ENCODE measurements around the gene LEPR.
"Not testable (repeated sequence)": the region's sequence is repeated elsewhere in the genome, so short reads cannot be mapped to it uniquely, and the experiment has no call there.

LEPR gene, protein sequence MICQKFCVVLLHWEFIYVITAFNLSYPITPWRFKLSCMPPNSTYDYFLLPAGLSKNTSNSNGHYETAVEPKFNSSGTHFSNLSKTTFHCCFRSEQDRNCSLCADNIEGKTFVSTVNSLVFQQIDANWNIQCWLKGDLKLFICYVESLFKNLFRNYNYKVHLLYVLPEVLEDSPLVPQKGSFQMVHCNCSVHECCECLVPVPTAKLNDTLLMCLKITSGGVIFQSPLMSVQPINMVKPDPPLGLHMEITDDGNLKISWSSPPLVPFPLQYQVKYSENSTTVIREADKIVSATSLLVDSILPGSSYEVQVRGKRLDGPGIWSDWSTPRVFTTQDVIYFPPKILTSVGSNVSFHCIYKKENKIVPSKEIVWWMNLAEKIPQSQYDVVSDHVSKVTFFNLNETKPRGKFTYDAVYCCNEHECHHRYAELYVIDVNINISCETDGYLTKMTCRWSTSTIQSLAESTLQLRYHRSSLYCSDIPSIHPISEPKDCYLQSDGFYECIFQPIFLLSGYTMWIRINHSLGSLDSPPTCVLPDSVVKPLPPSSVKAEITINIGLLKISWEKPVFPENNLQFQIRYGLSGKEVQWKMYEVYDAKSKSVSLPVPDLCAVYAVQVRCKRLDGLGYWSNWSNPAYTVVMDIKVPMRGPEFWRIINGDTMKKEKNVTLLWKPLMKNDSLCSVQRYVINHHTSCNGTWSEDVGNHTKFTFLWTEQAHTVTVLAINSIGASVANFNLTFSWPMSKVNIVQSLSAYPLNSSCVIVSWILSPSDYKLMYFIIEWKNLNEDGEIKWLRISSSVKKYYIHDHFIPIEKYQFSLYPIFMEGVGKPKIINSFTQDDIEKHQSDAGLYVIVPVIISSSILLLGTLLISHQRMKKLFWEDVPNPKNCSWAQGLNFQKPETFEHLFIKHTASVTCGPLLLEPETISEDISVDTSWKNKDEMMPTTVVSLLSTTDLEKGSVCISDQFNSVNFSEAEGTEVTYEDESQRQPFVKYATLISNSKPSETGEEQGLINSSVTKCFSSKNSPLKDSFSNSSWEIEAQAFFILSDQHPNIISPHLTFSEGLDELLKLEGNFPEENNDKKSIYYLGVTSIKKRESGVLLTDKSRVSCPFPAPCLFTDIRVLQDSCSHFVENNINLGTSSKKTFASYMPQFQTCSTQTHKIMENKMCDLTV

DNA sequence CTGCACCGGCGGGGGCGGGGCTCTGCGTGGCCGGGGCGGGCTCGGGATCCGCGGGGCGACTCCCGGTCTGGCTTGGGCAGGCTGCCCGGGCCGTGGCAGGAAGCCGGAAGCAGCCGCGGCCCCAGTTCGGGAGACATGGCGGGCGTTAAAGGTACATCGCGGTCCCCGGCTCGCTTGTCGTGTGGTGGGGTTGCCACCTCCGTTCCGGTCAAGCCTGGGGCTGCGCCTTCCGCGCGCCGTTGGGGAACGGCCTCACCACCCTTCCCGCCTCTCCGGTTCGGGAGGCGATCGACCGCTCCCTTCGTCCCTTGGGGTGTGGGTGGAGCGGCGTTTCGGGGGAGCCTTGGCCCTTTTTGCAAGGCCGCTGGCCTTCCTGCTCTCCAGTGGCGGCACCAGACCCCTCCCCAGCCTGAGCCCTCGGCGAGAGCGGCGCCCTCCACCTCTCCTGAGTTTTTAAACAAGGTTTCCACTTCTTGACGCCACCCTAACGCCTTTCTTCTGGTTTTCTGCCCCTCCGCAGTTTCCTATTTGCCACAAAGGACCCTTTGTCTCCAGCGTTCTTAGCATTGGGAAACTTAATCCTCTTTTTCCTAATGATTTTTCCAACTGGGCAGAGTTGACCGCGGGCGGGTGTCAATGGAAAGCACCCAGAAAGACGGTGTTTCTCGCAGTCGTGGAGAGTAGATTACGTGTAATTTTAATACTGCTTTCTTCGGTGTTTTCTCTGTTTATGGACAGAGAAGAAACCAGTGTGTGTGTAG, at the start of gene LEPR, which contains the start of gene LEPROT:
Gene LEPR, plus strand, starts transcription at position 79 of the 761 bp plus-strand sequence. CDS start 144,898 bp downstream, outside the sequence.
Gene LEPROT, plus strand, starts transcription at position 79 of the 761 bp plus-strand sequence. Its CDS starts 57 bp downstream, at position 136.
- DNase-seq (ENCODE audit: low read depth in 2 of 3, low spot score in 2 of 3) = peak in 1 of 3 experiments; percentile 76

DNA sequence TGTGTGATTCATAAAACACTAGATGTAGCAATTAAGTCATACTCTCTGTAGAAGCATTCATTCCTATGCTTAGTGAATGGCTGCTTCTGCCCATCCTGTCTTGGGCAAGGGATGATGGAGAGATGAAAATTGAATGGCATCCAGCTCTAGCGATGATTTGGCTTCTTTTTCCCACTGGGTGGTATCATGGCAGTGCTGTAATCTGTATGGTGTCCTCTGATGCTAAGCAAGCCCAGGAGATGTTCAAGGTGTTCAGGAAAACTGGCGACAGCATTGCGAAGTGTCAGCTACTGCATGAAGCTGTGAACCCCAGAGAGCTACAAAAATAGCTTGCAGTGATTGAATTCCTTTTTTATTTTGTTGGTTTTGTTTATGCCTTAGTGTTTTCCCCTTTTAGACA, 48.9 kb upstream of the LEPR start:
- DNase-seq (ENCODE audit: low read depth in 2 of 3, low spot score in 2 of 3) = no peak

DNA sequence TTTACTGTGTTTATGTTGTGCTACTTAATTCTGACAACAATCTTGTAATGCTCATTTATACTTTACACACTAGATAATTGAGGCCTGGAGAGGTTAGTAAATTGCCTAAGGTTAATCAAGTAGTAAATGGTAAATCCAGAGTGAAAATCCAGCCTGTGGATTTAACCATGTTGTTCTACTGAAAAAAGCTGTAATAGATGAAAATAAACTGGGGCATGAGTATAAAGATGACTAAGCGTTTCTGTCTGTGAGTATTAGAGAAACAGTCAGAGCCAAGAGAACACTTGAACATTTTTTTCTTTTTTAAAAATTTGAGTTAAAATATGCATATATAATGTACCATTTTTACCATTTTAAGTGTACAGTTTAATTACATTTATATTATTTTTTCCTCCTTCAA, 47.9 kb upstream of the LEPR start:
- no peak for DNase-seq (ENCODE audit: low read depth in 2 of 3, low spot score in 2 of 3)

DNA sequence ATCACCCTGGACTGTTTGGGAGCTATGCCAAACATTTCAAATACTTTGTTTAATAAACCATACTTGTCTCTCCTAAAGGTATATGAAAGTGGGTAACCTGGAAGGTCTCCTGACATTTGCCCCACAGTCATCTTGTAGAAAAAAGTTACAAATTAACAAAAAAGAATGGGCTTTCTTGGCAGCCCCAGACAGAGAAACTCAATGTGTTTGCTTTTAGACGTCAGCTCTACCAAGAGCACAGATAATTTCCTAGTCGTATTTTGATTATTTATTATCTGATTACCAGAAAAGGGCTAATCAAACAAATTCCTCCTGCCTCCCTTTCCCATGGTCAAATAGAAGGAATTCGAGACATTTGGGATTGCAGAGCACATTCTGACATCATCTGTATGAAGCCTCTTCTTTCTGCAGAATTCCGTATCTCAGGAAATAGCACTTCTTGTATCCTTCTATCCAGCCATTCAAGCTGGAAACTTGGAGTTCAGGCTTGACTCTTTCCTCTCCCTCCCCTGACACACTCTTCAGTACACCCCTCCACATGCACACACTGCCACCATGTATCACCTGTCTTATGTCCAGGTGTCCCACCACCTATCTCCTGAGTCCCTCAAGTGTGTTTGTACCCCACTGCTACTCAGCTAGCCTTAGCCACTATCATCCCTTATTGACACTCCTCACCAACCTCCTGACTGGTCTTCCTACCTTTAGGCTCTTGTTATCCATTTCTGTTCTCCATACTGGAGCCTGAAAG, 42.8 kb upstream of the LEPR start:
- DNase-seq (ENCODE audit: low read depth in 2 of 3, low spot score in 2 of 3) = no peak

DNA sequence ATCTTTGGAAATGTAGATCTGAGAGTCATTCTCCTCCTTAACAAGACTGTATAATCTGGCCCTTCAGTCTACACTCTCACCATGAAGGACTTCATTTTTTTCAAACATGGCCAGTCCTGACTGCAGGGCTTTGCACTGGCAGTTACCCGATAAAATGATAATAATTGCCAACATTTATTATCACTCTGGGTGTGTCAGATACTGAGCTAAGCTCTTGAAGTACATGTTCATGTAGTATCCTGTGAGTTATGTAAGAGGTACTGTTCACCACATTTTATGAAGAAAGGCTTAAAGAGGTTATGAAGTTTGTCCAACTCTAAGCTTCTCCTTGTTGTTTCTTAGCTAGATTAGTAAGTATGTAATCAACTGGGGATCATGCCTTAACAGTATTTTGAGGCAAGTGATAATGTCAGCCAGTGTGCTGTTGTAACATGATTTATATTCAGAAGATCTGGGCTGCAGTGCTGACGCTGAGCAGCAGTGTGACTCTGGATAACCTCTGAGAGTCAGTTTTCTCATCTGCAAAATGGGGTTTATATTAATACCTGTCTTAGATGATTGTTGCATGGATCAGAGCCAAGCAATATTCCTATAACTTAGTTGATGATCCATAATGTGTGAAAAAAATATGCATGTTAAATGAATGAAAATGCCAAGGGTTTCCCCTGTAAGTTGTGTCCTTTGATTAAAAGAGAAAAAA, 42.1 kb upstream of the LEPR start:
- DNase-seq (ENCODE audit: low read depth in 2 of 3, low spot score in 2 of 3) = no peak

DNA sequence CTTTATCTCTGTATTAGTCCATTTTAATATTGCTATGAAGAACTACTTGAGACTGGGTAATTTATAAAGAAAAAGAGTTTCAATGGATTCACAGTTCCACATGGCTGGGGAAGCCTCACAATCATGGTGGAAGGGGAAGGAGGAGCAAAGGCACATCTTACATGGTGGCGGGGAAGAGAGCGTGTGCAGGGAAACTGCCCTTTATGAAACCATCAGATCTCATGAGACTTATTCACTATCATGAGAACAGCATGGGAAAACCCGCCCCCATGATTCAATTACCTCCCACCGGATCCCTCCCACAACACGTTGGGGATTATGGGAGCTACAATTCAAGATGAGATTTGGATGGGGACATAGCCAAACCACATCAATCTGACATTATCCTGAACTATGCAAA, 36.0 kb upstream of the LEPR start:
- DNase-seq (ENCODE audit: low read depth in 2 of 3, low spot score in 2 of 3) = not testable (repeated sequence)

DNA sequence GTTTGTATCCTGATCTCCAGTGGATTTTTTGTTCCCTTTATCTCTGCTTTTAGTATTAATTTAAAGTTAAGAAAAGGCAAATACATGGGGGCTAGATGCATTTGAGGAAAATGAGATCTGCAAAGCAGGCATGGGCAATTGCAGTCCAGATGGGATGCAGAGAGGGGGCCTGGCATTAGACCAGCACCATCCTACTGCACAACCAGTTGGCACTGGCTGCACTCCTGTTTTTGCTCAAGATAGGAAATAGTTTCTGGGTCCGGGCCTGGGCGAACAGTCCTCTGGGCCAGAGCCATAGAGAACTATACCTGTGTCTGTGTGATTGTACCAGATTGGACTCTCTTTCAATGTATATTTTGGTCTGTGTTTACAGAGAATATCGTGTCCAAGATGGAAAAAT, 34.0 kb upstream of the LEPR start:
- DNase-seq (ENCODE audit: low read depth in 2 of 3, low spot score in 2 of 3) = no peak

DNA sequence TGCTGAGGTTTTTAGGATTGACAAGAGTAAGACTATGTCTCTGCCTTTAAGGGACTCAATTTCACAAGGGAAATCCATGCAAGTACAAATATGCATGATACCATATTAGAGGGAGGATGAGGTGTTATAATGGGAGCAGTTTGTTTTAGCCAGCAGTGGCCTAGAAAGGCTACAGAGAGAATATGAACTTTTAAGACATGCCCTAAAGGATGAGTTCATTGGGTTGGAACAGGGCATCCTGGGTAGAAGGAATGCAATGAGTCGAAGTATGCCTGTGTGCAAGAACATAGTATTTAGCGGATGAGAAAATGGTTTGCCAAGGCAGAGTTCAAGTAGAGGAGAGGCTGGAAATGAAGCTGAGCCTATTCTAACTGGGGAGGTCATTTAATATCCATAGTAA, 32.6 kb upstream of the LEPR start:
- DNase-seq (ENCODE audit: low read depth in 2 of 3, low spot score in 2 of 3) = no peak

DNA sequence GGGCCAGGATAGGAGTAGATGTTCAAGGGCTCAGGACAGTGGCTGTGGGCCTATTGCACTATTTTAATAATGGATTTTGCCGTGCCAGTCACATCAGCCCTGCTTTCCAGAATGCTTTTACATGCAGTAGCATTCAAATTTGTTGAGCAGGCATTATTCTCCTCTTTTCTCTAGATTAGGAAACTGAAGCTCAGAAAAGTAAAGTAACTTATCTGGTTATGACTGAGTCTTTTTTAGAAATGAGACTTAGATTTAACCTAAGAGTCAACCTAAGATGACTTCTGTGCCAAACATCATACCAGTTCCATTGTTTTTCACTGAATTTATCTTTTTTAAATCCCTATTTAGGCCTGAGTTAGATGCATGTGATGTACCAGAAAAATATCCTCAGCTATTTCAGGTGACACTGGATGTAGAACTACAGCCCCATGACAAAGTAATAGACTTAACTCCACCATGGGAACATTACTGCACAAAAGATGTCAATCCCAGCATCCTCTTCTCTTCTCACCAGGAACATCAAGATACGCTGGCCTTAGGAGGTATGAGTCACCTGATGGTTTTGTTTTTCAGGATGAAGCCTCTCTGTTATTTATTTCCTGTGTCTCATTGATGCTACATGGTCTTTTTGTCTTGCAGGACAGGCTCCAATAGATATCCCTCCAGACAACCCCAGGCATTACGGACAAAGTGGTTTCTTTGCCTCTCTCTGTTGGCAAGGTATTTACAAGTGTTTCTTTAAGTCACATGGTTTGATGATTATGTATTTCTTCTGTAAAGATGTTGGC, 31.4 kb upstream of the LEPR start:
- DNase-seq (ENCODE audit: low read depth in 2 of 3, low spot score in 2 of 3) = no peak

DNA sequence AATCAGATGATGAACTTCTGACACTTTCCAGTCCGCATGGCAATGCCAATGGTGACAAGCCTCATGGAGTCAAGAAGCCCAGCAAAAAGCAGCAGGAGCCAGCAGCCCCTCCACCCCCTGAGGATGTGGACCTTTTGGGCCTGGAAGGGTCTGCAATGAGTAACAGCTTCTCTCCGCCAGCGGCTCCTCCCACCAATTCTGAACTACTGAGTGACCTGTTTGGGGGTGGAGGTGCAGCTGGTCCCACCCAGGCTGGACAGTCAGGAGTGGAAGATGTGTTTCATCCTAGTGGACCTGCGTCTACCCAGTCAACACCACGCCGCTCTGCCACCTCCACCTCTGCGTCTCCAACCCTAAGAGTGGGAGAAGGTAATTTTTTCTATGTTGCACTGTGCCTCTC, 28.0 kb upstream of the LEPR start:
- no peak for DNase-seq (ENCODE audit: low read depth in 2 of 3, low spot score in 2 of 3)

DNA sequence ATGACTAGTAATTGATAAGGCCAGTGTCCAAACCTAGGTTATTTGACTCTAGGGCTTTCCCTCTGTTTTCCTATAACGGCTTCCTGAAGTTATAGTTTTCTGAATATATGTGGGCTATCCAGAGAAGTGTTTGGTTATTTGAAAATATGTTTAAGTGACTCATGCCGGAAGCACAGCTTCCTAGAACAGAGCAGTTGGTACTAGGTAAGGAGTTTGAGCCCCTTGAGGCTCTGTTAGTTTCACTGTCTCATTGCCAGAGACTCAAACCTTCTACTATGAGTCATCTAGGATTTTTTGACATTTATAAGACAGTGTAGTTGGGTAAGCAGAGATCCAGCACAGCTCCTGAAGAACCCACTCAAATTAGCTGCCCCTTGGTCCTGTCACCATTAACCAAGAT, 27.1 kb upstream of the LEPR start:
- DNase-seq (ENCODE audit: low read depth in 2 of 3, low spot score in 2 of 3) = no peak

DNA sequence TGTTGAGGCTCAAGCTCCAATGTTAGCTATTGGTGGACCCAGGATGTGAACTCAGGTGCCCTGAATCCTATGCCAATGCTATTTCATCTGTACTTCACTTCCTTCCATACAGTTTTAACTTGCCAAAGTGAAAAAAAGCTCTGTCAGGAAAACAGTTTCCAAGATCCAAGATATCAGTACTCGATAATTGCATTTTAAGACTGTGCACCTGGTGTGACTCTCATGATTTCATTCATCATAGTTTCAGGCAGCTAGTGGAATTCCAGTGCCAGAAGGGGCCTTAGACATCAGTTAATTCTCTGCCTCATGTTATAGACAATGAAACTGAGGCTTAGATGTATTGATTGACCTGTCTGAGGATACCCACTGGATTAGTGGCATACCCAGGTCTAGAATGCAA, 26.5 kb upstream of the LEPR start:
- DNase-seq (ENCODE audit: low read depth in 2 of 3, low spot score in 2 of 3) = no peak

DNA sequence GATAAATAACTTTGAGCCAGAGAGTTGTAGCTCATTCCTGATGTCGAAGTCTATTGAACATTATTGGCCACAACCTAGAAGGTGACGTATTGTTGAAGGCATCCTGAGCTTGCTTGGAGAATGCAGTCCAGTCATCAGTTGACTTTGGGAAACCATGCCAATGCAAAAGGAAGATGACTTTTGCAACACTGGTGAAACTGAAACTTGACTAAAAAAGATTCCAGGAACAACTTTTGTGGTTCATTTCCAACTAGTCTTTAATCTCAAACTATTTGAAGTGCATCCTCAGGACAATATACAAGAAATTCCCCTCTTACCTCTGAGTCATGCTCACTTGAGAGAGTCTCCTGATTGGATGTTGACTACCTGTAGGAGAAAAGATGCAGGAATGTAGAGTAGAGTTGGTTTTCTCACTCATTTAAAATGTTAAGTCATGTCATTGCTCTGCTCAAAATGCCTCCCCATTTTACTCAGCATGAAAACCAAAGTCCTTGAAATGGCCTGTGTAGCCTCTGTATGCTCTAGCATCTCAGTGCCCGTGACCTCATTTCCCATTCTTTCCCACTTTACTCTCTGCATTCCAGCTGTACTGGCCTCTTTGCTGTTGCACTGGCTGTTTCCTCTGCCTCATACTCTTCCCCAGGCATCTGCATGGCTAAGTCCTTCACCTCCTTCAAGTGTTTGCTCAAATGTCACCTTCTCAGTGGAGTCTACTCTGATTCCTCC, 24.4 kb upstream of the LEPR start:
- DNase-seq (ENCODE audit: low read depth in 2 of 3, low spot score in 2 of 3) = no peak

DNA sequence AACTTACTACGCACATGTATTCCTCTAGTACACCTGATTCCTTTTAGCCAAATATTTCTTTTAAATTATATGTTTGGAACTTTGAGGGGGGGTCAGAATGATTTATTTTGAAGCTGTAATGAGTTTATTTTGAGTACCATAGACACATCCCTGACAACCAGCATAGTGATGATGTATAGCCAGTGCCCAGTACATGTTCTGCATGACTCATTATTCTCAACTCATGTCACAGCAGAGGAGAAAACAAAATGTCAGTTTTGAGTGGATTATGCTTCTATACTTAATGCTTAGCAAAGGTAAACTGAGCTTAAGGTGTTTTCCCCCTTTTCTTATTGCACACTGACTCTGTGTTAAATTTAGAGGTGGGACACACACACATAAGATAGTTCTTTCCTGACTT, 22.4 kb upstream of the LEPR start:
- no peak for DNase-seq (ENCODE audit: low read depth in 2 of 3, low spot score in 2 of 3)

DNA sequence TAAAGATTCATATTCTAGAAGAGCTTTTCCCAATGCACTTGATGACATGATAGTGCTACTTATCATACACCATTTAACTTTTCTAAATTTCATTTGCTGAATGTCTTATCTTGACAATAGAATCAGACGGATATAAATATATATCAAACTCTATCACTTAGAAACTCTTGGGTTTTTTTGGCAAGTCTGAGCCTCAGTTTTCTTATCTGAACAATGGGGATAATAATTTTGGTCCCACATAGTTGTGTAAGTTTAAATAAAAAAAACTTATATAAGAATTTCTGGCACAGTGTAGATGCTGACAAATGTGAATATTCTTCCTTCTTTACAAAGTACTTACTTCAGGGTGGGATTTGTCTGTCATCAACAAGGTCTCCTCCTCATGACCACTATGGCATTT, 21.5 kb upstream of the LEPR start:
- DNase-seq (ENCODE audit: low read depth in 2 of 3, low spot score in 2 of 3) = no peak

DNA sequence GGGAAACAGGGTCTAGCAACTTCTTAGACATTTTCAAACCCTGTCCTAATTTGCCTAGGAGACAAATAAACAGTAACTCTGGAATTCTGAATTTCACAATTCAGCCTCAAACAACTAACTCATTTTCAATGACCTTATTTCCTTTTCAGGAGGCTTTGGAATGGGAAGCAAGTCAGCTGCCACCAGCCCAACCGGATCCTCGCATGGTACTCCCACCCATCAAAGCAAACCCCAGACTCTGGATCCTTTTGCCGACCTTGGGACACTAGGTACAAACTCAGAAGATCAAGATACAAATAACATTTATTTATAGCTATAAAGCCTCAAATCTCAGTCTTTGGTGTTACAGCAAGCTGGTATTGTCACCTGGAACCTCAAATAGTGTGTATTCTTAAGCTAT, 18.9 kb upstream of the LEPR start:
- no peak for DNase-seq (ENCODE audit: low read depth in 2 of 3, low spot score in 2 of 3)

DNA sequence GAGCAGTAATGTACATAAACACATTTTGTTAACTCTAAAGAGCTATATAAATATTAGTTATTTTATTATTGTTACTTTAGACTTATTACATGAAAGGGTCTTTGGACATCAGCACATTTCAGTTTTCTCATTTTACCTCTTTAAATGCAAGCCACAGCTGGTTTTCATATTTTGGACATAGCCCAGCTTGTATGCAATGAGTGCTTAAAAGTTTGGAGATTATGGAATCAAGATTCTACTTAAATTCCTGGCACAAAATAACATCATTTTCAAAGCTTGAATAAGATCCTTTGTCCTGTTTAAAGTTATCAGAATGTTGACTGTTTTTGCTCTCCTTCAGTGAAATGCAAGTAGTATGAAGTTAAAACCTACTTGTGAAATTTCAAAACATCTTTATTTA, 15.5 kb upstream of the LEPR start:
- no peak for DNase-seq (ENCODE audit: low read depth in 2 of 3, low spot score in 2 of 3)

DNA sequence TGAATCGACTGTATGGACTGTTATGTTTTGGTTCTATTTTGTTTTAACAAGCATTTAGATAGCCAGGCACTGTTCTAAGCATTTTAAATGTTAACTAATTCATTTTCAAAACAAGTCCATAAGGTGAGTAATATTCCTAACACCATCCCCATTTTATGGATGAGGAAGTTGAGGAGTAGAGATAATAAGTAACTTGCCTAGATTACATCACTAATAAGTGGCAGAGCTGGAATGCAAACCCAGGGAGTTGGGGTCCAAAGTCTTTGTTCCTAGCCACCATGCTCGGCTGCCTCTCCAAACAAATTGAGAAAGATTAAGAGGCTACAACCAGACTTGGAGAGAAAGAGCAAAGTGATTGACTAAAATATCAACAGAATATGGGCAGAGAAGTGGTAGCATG, 12.6 kb upstream of the LEPR start:
- no peak for DNase-seq (ENCODE audit: low read depth in 2 of 3, low spot score in 2 of 3)

Measured in activated CD8-positive, alpha-beta memory T cell treated with anti-CD3 and anti-CD28 coated beads for 48 hours (primary cell).